Stimulated activated CD8-positive, alpha-beta memory T cell treated with anti-CD3 and anti-CD28 coated beads, Interleukin-7, amount 100 ng/mL, for 4 hours (primary cell): ENCODE data around the gene HOXA6.

Experiments used
- DNase-seq, 2 donors: peaks; one replicate each; pipeline ENCODE4 v3.0.0-alpha.2; 2020; ENCODE audit warnings: low read depth in 2 of 2

The HOXA6 gene

DNA sequence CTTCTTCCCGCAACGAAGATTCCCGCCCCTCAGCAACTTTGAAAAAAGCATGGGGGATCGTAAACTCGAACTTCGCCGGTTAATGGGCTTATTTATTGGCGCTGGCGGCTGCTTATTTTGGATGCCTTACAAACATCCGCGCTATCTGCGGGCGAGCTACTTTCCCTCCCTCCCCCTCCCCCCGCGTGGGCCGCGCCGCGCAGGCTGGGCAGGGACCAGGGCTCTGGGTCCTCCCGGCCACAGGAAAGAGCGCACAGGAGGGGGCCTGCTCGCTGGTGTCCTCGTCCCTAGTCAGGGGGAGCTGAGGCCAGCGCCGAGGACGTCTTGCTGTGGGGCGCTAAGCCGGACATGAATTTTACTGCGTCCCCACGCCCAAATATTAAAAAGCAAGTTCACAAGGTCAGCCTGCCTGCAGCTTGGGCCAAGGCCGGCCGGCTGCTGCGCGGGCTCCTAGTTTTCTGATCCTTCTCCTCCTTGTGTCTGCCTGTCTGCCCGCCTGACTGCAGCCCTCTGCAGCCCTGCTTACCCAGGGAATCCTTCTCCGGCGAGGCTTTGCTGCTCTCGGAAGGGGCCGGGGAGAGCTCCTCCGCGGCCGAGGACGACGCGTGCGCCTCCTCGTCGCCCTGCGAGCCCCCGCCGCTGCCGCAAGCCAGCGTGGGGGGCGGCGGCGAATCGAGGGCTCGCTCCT, 25.4 kb upstream of the HOXA6 start:
- DNase-seq = no peak

DNA sequence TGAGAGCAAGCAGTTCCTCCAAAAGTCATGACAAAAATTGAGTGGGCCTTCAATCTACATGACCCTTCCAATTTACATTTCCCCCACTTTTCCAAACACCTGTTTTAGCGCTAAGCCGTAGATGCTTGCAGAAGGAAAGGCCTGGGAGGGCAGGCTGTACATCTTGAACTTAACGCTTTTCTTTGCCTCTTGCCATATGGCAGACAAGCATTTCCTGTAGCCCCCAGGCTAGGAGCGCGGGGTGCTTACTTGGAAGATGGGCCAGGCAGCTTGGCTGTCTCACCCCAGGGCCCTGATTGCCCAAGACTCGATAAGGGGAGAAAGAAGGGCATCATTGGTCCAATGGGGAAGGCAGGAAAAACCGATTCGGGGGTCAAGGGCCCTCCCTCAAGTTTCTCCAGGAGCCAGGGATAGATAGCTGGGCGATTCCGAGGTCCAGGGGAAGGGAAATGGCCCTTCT, 24.8 kb upstream of the HOXA6 start:
- no peak for DNase-seq

DNA sequence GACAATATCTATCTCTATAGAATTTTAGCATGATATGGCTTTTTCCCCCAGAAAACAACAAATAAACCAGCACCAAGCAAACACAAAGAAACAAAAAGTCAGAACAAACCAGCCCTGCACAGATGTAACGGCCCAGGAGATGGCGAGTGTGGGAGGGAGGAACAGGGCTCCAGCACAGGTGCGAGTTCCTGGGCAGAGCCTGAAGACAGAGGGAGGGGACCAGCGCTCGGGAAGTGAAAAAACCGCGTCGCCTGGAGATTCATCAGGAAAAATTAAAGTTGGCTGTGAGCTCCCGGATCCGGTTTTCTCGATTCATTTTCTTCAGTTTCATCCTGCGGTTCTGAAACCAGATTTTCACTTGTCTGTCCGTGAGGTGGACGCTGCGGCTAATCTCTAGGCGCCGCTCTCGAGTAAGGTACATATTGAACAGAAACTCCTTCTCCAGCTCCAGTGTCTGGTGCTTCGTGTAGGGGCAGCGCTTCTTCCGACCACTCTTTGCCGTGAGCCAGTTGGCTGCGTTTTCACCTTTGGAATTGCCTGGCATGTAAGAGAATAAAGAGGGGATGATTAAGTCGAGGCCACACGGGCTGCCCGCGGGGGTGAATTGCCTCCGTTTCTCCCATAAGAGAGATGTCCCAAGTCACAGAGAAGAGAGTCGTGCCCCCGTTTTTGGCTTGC, 24.2 kb upstream of the HOXA6 start:
- DNase-seq = no peak

DNA sequence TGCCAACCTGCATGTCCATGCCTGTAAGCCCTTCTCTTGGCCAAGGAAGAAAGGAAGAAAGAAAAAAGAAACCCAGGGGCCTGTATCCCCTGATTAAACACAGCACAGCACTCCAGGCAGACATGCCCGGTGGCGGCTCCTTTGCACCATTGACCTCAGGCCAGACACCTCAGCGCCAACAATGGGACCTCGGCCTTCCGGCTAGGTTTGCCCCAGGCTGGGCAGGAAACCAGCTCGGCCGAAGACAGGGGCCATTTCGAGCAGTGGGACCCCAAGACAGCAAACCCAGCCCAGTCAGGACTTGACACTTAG, 23.7 kb upstream of the HOXA6 start:
- no peak for DNase-seq

DNA sequence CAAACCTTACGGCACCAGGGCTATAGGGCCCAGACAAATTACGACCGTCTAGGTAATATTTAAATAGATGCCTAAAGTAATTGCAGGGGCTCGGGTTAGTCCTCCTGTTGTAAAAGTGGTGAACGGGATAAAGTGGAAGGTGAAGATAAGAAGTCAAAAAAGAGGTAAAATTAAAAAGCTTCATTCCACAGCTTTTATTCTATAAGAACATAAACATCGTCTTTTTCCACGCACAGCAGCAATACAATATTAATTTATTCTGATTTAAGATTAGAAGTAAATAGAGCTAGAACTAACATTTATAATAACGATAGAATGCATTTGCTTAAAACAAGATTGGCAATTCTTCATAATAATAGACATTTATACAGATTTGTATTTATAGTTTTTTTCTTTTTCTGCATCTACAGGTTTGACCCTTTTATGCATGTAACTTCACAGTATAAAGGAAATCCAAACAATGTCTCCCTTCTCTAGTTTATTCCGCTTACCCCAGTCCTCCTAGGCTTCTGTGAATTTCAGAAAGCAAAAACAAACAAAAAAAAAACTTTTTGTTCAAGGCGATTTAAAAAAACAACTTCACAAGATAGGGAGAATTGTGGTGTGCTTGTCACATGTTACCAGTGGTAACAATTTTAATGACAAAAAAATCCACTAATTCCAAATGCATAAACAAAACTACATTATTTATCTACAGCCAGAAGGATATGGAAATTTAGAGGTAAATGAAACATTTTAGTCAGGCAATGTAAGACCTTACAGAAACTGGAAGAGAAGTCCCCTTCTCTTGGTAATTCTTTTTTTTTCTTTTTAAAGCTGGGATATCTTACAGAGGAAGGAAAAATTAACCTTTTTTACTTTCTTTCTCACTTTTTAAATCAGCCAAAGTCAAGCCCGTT, 23.1 kb upstream of the HOXA6 start:
- DNase-seq = no peak

DNA sequence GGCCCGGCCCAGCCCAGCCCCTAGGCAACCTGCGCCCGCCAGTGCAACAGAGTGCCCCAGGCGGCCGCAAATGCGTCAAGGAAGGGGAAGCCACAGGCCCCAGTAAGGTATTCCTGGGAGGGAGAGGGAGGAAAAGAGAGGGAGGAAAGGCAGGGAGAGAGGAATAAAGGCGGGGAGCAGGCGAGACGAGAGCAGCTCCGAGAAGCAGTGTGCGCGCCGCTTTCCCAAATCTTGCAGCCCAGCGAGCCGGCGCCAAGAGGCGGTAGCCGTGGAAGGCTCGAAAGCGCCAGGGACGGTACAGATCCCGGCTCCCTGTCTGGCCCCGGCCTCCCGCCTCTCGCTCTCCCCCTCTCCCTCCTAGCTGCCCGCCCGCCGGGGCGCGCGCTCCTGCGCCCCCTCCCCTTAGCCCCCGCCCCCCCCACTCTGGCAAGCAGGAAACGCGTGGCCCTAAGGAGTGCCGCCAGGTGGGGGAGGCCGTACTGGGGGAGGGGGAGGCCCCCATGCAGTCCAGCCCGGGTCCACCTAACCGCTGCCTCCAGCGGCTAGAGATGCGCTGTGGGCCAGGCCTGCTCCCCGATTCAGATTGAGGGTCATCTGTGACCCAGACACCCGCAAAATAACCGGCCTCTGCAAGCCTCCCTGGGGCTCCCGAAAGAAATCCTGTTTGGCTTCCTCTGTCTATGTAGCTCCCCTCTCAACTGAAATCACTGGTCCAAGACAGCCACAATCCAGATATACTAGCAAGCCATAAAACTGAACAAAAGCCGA, 22.3 kb upstream of the HOXA6 start:
- no peak for DNase-seq

DNA sequence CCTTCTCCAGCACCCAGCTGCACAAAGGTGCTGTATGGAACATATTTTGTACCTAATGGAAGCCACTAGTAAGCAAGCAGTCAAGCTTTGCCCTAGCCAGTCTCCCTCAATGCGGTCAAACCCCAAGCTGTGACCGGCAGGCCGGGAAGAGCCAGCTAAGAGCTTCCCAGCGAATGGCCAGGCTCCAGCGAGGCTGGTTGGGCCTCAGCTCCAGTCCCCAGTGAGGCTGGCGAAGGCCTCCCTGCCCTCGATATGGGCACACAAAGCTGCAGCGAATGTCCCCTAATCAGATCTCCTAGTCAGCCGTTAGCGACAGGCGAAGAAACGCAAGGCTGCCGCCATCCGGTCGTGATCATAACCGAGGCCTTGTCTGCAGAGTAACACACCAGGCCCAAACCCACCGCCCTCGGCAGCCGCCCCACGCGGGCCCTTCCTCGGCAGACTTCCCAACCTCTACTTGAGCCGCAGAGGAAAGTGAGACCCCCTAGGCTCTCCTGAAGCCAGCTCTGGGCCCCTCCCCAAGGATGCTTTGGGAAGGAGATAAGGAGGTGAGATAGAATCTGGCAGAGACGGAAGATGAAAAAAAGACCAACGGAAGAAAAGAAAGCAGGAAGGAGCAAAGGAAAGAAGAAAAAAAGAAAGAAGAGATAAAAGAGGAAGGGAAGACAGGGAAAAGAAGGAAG, 20.8 kb upstream of the HOXA6 start:
- no peak for DNase-seq

DNA sequence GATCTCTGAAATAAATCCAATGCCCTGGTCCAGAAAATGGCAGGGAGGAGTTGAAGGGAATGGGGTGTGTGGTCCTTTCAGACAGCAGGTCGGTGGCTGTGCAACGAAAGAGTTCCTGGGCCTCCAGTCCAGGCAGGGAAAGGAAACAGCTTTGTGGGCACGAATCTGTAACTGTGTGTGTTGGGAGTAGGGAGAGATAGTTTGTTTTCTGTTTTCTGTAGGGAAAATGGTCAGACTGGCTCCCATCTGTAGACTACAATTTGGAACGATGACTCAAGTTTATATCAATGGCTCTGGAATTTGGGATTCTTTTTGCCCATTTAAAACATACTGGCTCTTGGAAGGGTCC, 20.3 kb upstream of the HOXA6 start:
- DNase-seq = no peak

DNA sequence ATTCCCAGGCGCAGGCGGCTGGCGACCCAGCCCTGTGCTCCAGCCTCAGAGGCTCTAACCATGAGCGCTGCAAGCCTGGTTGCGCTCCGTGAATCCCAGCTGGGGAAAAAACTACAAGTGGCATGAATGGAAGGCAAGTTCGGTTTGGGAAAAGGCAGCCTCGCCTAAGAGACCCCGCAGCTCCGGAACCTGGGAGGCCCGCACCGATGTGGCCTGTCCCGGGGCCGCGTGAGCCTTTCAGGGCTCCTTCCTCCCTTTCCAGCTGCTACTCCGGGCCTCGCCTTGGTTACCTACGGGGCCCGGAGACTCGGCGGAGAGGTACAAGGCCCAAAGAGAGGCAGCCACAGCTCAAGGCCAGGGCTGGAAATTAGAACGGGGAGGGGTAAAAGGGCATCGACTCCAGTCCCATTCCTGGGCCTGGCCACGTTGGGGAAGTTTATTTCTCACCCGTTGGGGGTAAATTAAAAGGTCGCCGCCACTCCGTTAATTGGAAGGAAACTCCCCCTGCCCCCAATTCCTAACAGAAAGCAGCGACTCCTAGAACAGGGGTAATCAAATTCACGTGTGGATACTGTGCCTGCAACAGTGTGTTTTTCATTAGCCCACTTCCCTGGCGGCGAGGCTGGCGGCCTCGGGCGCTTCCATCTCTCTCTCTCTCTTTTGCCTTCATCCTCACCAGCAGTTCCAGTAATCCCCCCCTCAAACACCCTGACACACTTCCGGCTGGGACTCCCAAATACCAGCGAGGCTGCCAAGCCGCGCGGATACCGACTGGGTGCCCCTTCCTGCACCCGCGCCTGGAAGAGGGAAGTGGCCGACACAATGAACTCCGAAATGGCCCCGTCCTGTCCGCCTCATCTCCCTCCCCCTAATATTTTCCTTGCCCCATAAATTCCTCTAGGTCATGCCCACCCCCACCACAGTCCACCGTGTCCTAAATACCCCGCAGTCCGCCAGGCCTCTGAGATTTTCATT, 19.2 kb upstream of the HOXA6 start:
- DNase-seq = no peak

DNA sequence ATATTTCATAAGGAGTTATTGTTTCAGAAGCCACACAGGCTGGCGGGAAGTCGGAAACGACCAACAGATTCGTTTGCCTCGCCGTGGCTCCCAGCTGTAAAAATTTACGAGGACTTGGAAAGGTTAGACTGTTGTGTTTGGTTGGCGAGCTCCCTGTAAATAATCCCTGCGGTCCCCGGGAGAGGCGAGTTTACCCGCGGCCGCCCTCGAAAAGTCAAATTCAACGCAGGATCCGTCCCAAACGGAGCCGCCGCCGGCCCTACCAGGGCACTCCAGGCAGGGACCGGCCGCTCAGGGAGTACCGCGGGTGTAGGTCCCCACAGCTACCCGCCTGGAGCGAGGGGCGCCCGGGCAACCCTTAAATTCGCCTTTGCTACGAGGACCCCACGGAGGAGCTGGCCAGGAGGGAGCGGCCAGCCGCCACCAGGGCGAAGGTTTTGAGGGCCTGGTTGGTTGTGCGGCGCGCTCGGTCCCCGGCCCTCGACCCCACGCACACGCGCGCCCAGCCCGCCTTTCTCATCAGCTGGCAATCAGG, 18.5 kb upstream of the HOXA6 start:
- no peak for DNase-seq

DNA sequence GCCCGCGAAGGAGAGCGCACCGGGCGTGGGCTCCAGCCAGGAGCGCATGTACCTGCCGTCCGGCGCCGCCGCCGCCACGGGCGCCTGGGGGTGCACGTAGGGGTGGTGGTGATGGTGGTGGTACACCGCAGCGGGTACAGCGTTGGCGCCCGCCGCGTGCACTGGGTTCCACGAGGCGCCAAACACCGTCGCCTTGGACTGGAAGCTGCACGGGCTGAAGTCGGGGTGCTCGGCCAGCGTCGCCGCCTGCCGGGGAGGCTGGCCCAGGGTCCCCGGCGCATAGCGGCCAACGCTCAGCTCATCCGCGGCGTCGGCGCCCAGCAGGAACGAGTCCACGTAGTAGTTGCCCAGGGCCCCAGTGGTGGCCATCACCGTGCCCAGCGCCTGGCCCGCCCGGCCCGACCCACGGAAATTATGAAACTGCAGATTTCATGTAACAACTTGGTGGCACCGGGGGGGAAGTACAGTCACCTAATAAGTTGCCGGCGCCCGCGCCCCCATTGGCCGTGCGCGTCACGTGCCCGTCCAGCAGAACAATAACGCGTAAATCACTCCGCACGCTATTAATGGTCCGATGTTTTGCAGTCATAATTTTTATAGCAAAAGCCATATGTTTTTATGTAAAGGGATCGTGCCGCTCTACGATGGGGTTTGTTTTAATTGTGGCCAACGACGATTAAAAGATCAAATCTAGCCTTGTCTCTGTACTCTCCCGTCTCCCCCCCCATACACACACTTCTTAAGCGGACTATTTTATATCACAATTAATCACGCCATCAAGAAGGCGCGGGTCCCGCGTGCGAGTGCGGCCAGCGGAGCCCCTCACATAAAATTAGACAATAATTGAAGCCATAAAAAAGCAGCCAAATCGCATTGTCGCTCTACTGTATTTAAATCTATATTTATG, 17.8 kb upstream of the HOXA6 start, which contains the start of gene HOXA9:
TSS of gene HOXA9 (minus strand) at position 449 of the 907 bp plus-strand sequence. CDS start at position 369, 80 bp downstream.
- DNase-seq = no peak

DNA sequence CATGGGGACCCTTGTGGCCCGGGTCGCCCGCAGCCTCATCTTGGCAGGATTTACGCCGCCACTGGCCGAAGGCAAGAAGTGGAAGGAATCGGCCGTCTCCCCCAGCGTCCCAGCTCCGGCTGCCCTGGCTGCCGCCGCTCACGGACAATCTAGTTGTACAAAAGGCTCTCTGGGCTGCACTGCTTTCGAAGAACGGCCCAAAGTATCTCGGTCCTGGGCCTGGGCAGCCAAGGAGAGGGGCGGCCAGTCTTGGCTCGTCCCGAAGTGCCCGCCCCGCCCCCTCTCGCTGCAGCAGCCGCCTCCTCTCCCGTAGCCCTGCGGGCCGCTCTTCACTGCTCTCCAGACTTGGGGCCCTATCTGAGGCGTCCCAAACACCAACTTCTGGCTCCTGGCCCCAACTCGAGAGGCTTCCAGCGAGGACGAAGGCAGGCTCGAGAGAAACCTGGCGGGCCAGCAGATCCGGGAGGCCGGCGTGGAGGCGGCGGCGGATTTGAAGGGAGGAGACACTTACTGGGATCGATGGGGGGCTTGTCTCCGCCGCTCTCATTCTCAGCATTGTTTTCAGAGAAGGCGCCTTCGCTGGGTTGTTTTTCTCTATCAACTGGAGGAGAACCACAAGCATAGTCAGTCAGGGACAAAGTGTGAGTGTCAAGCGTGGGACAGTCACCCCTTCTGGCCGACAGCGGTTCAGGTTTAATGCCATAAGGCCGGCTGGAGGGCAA, 17.0 kb upstream of the HOXA6 start:
- no peak for DNase-seq

DNA sequence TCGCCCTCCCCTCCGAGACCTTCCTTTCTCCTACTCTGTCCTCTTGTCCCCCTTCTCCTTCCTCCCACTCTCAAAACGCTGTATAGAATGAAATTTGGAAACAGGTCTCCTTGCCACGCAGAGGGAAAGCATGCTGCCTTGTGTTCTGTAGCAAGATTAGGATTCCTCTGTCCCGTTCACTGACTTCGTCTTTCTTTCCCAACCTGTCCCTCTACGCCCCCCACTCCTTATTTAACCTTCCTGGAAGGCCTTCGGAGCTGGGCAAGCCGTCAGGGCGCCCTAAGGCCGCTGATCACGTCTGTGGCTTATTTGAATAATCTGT, 16.4 kb upstream of the HOXA6 start:
- no peak for DNase-seq

DNA sequence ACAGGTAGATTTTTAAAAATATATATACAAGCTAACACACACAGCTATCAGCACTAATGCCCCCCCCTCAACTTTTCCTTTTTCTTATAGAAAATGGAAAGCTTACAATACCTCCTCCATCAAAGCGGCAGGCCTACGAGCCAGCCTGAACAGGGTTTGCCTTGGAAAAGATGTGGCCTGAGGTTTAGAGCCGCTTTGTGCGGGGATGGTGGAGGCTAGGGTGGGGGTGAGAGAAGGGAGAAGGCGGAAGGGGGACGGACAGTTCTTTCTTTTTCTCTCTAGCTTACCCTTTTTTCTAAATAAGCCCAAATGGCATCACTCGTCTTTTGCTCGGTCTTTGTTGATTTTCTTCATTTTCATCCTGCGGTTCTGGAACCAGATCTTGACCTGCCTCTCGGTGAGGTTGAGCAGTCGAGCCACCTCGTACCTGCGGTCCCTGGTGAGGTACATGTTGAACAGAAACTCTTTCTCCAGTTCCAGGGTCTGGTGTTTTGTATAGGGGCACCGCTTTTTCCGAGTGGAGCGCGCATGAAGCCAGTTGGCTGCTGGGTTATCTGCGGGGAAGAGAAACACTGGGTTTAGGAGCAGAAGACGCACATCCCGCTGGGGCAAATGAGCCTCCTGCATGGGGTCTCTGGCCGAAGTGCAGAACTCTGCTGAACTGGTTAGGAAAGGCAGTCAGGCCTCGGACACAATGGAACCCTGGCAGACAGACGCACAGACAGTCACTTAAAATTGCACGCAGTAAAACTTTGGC, 15.9 kb upstream of the HOXA6 start:
- no peak for DNase-seq

DNA sequence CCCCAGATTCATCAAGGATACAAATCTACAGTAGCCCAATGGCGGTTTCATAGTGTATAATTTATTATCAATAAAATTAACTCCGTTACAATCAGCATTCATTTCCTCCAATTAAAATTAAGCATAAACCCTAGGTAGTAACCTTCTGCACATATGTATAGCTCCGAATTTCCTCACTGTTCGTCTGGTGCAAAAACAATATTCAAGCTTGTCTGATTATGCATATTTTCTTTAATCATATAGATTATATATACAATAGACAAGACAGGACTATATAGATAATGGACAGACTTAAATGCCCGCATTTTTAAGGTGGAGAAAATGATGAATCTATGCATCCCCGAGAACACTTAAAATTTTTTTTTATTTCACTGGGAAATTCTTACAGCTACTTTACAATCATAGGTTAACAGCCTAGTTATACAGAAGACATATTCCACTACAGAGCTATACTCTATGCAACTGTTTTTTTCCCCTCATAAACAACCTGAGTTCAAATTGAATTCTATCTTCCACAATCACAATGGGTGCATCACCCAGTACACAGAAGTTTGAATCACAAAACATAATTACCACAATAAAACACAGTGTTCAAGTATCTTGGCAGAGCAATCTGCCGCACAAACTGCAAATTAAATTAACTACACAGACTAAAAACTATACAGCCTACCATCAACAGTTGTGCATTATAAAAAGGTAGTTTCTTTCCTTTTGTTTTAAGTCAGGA, 15.2 kb upstream of the HOXA6 start:
- DNase-seq = no peak

DNA sequence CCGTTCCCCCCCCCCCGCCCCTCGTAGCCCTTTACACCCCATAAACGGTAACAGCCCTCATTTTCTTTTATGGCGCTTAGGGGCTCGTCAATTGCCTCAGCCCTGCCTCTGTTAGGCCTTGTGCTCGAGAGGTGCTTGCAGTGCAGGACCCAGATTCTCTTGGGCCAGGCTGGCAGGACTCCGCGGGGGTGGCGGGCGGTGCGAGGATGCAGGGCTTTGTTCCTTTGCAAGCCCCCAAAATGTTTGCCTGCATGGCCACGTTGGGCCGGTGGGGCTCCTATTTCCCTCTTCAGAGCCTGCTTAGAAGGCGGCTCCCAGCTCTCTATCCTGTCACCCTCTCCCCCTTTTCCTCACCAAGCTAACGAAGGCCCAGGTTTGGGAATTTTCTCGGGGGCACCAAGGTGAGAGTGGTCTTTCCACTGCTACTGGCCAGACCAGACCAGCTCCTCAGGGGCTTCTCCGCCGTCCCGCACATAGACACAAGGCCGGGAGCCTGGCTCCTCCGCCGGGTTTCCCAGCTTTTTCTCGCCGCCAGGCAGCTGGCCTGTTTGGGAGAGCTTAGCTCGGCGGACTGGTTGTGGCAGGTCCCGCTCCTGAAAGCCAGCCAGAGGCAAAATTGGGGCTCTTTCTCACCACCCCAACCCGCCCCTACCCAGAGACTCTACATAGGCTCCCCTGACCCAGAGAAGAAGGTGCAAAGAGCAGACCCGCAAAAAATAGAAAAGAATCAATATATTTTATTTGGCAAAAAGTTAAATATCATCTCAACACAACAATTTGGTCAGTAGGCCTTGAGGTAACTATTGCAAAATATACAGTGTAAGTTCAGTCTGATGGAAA, 14.4 kb upstream of the HOXA6 start:
- DNase-seq = no peak
